Naive thymus-derived CD4-positive, alpha-beta T cell (primary cell): ENCODE results near the gene PGBD2. TPM values are rescaled to one million over a fixed set of nuclear protein-coding genes. Genes with fewer than 3 reads are reported as not detected.
"Not testable (repeated sequence)": the region's sequence is repeated elsewhere in the genome, so short reads cannot be mapped to it uniquely, and the experiment has no call there.

ENCODE experiments used
- ATAC-seq: fragments of 150-1000 bp; cut with Tn5 transposase; 2 replicates; pipeline ENCODE4 v1.10.0; 2021; ENCODE audit warnings: mild to moderate bottlenecking, moderate library complexity
- CTCF ChIA-PET: fragments of 350-600 bp; sonication (Branson Sonifier 250); formaldehyde crosslinking; loops from one replicate; lab custom pipeline; 2021; ENCODE audit warnings: antibody characterized with exemption; lab: Charles Lee
- POLR2A ChIA-PET: fragments of 350-600 bp; sonication (Branson Sonifier 250); formaldehyde crosslinking; loops from one replicate; lab custom pipeline; 2021; ENCODE audit warnings: antibody characterized with exemption, inconsistent platforms; lab: Charles Lee
- DNase-seq, 9 donors: peaks; one replicate each; pipeline versions ENCODE4 v3.0.0 to v3.0.0-alpha.2; 2020 to 2022; ENCODE audit warnings: mixed read lengths in 1 of 9
- H3K27ac ChIP-seq: one replicate; pipeline ENCODE4 v1.7.0; 2013; ENCODE audit warnings: mild to moderate bottlenecking, low read depth, low read length, moderate library complexity
- H3K27me3 ChIP-seq, 2 donors: one replicate each; pipeline ENCODE4 v1.7.0; 2013; ENCODE audit warnings: low read length in 2 of 2, mild to moderate bottlenecking in 2 of 2, moderate library complexity in 2 of 2; ENCODE audit not compliant: control insufficient read depth in 2 of 2, insufficient read depth in 2 of 2
- H3K36me3 ChIP-seq, 3 experiments: 1 replicate in 2 of 3; 2 replicates in 1 of 3; pipeline ENCODE4 v1.7.0; 2013; ENCODE audit warnings: low read length in 3 of 3, mild to moderate bottlenecking in 3 of 3, moderate library complexity in 1 of 3; ENCODE audit not compliant: insufficient read depth in 3 of 3, control insufficient read depth in 2 of 3
- H3K4me1 ChIP-seq, 2 donors: one replicate each; pipeline ENCODE4 v1.7.0; 2013; ENCODE audit warnings: low read length in 2 of 2, mild to moderate bottlenecking in 2 of 2, moderate library complexity in 1 of 2; ENCODE audit not compliant: control insufficient read depth in 2 of 2, insufficient read depth in 2 of 2
- H3K4me3 ChIP-seq: 2 replicates; pipeline ENCODE4 v1.7.0; 2013; ENCODE audit warnings: mild to moderate bottlenecking, low read length
- H3K9me3 ChIP-seq, 3 experiments: 1 replicate in 2 of 3; 2 replicates in 1 of 3; pipeline ENCODE4 v1.7.0; 2013; ENCODE audit warnings: low read length in 3 of 3; ENCODE audit not compliant: control insufficient read depth in 2 of 3
- H3K27ac Mint-ChIP-seq, 9 donors: one replicate each; pipeline ENCODE4 v1.8.0; 2020 to 2022; ENCODE audit warnings: mixed read lengths in 9 of 9, mild to moderate bottlenecking in 8 of 9, moderate library complexity in 5 of 9, inconsistent platforms in 2 of 9
- H3K27me3 Mint-ChIP-seq, 5 donors: one replicate each; pipeline ENCODE4 v1.8.0; 2021 to 2022; ENCODE audit warnings: mixed read lengths in 5 of 5, mild to moderate bottlenecking in 1 of 5
- H3K36me3 Mint-ChIP-seq, 5 donors: one replicate each; pipeline ENCODE4 v1.8.0; 2020 to 2022; ENCODE audit warnings: mixed read lengths in 5 of 5, mild to moderate bottlenecking in 3 of 5, inconsistent platforms in 1 of 5
- H3K4me1 Mint-ChIP-seq, 7 donors: one replicate each; pipeline ENCODE4 v1.8.0; 2020 to 2022; ENCODE audit warnings: mixed read lengths in 7 of 7, mild to moderate bottlenecking in 3 of 7, inconsistent platforms in 1 of 7
- H3K4me3 Mint-ChIP-seq, 10 donors: one replicate each; pipeline ENCODE4 v1.8.0; 2020 to 2022; ENCODE audit warnings: mild to moderate bottlenecking in 10 of 10, mixed read lengths in 10 of 10, moderate library complexity in 6 of 10, inconsistent platforms in 2 of 10
- H3K9me3 Mint-ChIP-seq, 11 donors: one replicate each; pipeline ENCODE4 v1.8.0; 2020 to 2022; ENCODE audit warnings: mixed read lengths in 11 of 11, mild to moderate bottlenecking in 4 of 11, inconsistent platforms in 1 of 11, moderate library complexity in 1 of 11
- intact Hi-C, 2 donors: fragments of 100-400 bp; cut with micrococcal nuclease; formaldehyde crosslinking; loops; one replicate each; pipeline ENCODE4 v1.15.1; 2023
- polyA plus RNA-seq, 2 donors: library from polyadenylated mRNA; unstranded; fragments of 300-500 nt; fragmentation: Illumina TruSeq; gene quantifications; one replicate each; pipeline ENCODE4 v1.2.3, GENCODE V29; 2021
- total RNA-seq, 6 experiments: library from RNA in 5 of 6; stranded (reverse) in 5 of 6; gene quantifications; 1 replicate in 5 of 6; 2 replicates in 1 of 6; pipeline ENCODE4 v1.2.3 and lab custom pipeline; 2021 to 2026

Gene PGBD2
- total and polyA plus RNA-seq, 7 experiments from 2014 or later: 2.9 to 19.0 (median 7.6) TPM

DNA sequence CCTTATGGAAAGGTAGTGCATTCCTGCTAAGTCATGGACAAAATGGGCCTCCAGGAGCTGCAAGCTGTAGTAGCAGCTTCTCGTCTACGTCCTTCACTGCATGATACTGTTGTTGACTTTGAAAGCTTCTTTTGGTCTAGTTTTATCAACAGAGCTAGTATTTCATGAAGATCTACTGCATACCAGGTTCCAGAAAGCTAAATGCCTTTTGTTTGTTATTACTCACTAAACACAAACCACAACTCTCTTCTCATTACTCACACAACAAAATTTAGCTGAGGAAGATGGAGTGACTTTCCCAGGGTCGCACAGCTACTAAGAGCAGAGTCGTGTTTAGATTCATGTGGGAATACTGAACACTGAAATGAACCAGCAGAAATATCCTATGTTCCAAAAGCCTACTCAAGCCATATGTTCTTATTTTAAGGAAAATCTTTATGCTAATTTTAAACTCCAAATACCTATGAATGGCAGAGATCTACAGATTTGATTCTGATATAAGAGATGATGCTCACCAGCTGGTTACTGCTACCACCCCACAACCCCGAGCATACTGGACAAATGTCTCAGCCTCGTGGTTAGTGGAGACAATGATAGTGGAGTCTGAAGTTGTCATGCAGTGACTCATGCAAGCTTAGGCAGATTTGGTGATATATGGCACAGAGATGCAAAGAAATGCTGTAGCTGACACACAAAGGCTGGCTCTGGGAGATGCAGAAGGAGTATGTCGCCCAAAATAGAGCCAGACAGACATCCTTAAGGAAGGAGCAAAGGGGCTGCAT, 20.6 kb downstream of the PGBD2 start:
- H3K4me3 ChIP-seq: no peak overlapping the region
- DNase-seq (no peak), ATAC-seq (no peak)
- peaks cover 0 to 7% of the 10 kb centered on the region in 2 donors for H3K4me1 ChIP-seq
- no peak overlapping the region for H3K27ac ChIP-seq
- no peaks in the 10 kb centered on the region for H3K9me3 ChIP-seq
- ChIA-PET POLR2A (no interaction called here), CTCF (interaction anchor here (1.0 to 1.1 kb wide), 2 partner anchors 22 to 85 kb away, joined by 3 read pairs; no protein-coding TSS in a partner anchor)
- H3K36me3 ChIP-seq: peaks cover 0 to 3% (median 0%) of the 10 kb centered on the region in 3 experiments
- Mint-ChIP-seq H3K9me3 (no peaks in the 10 kb centered on the region), H3K27ac (peak overlapping the region in 1 of 9 donors; percentile 17), H3K4me3 (no peak overlapping the region), H3K4me1 (peaks cover 7 to 35% (median 8%) of the 10 kb centered on the region in 7 donors), H3K27me3 (peaks cover 0 to 19% (median 5%) of the 10 kb centered on the region in 5 donors), H3K36me3 (peaks cover 0 to 3% (median 0%) of the 10 kb centered on the region in 5 donors)
- intact Hi-C loops: no loop called here
- no peaks in the 10 kb centered on the region for H3K27me3 ChIP-seq

DNA sequence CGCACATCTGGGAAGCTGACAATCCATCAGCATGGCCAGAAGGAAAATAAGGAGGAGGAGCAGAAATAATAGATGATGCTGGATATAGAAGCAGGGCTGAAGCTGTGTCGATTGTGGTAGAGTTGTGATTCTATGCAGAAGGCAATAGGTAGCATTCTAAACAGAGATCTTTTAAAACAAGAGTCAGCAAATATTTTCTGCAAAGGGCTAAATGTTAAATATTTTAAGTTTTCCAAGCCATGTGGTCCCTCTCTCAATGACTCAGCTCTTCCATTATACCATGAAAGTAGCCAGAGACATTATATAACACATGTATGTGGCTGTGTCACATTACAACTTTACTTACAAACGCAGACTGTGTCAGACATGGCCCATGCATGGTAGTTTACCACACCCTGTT, 21.2 kb downstream of the PGBD2 start:
- H3K36me3 Mint-ChIP-seq, intact Hi-C loops, H3K4me3 Mint-ChIP-seq, H3K27ac ChIP-seq, H3K4me1 ChIP-seq, H3K36me3 ChIP-seq, H3K27me3 ChIP-seq, DNase-seq, H3K9me3 ChIP-seq, H3K9me3 Mint-ChIP-seq, H3K4me3 ChIP-seq, CTCF ChIA-PET, POLR2A ChIA-PET, ATAC-seq: not testable (repeated sequence)
- Mint-ChIP-seq H3K27ac (peak overlapping the region in 1 of 9 donors; percentile 17), H3K4me1 (peaks cover 7 to 35% (median 8%) of the 10 kb centered on the region in 7 donors), H3K27me3 (peaks cover 0 to 21% (median 5%) of the 10 kb centered on the region in 5 donors)

DNA sequence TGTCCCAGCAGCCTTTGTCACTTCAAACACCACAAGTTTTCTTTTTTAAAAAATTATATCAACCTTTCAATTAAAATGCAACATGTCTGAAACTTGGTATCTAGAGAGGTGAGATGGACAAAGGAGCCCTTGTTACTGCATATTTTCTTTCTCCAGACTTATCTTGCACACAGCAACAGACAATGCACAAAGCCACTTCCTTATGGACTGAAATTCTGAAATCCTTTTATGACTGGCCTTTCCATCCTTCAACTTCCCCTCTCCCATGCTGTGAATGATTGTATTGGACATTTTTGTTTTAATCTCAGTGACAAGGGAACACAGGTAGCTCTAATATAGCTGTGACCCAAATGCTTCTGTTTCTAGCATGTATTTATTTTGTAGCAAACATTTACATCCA, 22.1 kb downstream of the PGBD2 start:
- Mint-ChIP-seq H3K27me3 (peaks cover 0 to 21% (median 5%) of the 10 kb centered on the region in 5 donors), H3K4me1 (peaks cover 7 to 35% (median 7%) of the 10 kb centered on the region in 7 donors)
- H3K27me3 ChIP-seq, H3K4me1 ChIP-seq, H3K9me3 ChIP-seq, CTCF ChIA-PET, DNase-seq, POLR2A ChIA-PET, H3K36me3 Mint-ChIP-seq, ATAC-seq, H3K27ac Mint-ChIP-seq, H3K4me3 ChIP-seq, H3K27ac ChIP-seq, intact Hi-C loops, H3K4me3 Mint-ChIP-seq, H3K36me3 ChIP-seq, H3K9me3 Mint-ChIP-seq: not testable (repeated sequence)

DNA sequence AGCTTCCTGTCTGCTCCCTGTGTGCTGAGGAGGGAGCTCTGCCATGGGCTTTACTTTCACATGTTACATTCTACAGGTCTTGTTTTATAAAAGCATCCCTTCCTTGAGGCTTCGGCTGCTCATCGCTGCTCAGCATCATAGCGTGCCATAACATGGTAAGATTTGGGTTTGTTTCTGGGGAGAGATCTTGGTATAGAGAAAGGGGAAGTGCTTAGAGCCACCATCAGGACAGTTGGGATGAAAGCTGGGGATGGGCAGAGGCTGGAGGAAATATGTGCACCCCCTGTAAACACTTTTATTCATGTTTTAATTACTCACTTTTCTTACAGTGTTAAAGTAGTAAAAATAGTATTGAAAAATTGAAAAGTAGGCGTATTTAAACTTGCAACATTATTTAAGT, 24.0 kb downstream of the PGBD2 start:
- CTCF ChIA-PET, H3K9me3 Mint-ChIP-seq, H3K4me3 ChIP-seq, H3K4me1 ChIP-seq, H3K27ac Mint-ChIP-seq, H3K4me3 Mint-ChIP-seq, ATAC-seq, H3K27me3 ChIP-seq, H3K9me3 ChIP-seq, intact Hi-C loops, H3K36me3 ChIP-seq, DNase-seq, H3K27ac ChIP-seq, POLR2A ChIA-PET, H3K36me3 Mint-ChIP-seq: not testable (repeated sequence)
- Mint-ChIP-seq H3K27me3 (peaks cover 0 to 21% (median 5%) of the 10 kb centered on the region in 5 donors), H3K4me1 (peaks cover under 1 to 25% (median 2%) of the 10 kb centered on the region in 7 donors)

DNA sequence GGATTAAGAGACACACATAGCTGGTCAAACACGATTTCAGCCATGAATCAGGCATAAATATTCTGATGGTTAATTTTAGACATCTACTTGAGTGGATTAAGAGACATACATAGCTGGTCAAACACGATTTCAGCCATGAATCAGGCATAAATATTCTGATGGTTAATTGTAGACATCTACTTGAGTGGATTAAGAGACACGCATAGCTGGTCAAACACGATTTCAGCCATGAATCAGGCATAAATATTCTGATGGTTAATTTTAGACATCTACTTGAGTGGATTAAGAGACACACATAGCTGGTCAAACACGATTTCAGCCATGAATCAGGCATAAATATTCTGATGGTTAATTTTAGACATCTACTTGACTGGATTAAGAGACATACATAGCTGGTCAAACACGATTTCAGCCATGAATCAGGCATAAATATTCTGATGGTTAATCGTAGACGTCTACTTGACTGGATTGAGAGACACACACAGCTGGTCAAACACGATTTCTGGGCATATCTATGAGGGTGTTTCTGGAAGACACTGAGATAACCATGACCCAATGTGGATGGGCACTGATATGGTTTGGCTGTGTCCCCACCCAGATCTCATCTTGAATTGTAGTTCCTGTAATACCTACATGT, 32.3 kb downstream of the PGBD2 start:
- H3K27me3 ChIP-seq, POLR2A ChIA-PET, H3K27ac ChIP-seq, H3K27ac Mint-ChIP-seq, H3K4me3 Mint-ChIP-seq, CTCF ChIA-PET, H3K27me3 Mint-ChIP-seq, H3K4me1 ChIP-seq, H3K36me3 Mint-ChIP-seq, H3K4me1 Mint-ChIP-seq, ATAC-seq, intact Hi-C loops, H3K36me3 ChIP-seq, DNase-seq, H3K4me3 ChIP-seq, H3K9me3 Mint-ChIP-seq, H3K9me3 ChIP-seq: not testable (repeated sequence)

DNA sequence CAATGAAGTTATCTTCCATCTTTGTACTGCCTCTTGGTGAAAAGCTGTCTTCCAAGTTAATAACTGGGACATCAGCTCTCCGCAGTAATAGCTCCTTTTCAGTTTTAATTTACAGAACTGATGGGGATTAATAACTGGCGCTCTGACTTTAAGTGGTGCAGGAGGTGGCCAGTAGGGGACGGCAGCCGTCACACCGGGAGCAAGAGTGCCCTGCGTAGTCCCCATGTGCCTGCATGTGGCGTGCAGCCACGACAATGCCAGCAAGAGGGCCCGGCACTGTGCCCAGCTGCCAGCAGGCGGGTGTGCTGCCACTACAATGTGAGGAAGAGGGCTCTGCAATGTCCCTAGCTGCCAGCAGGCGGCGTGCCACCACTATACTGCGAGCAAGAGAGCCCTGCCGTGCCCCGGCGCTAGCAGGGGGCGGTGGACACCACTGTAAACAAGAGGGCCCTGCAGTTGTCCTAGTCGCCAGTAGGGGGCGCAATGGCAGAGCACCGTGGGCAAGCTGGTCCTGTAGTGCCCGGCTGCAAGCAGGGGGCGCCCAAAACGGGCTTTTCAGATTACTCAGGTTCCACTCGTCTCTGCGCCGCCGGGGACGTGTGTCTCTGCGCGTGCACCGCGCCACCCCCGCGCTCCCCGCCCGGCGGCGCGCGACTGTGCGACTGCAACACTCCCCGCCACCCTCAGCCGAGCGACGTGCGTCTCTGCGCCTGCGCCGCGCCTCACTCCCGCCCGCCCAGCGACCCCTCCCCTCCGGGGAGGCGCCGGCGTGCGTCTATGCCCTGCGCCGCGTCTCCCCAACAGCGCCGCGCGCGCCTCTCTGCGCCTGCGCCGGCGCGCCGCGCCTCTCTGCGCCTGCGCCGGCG, 38.3 kb downstream of the PGBD2 start:
- H3K27ac ChIP-seq, H3K4me3 Mint-ChIP-seq, H3K36me3 ChIP-seq, H3K9me3 Mint-ChIP-seq, POLR2A ChIA-PET, H3K4me1 Mint-ChIP-seq, H3K27me3 ChIP-seq, CTCF ChIA-PET, H3K36me3 Mint-ChIP-seq, H3K27ac Mint-ChIP-seq, H3K4me3 ChIP-seq, H3K9me3 ChIP-seq, ATAC-seq, H3K27me3 Mint-ChIP-seq, H3K4me1 ChIP-seq, intact Hi-C loops: not testable (repeated sequence)
- DNase-seq: peak in 2 of 9 donors; percentile 11 to 20
